GM19463 (cell line): ENCODE measurements around the gene SPATA12.
"Not testable (repeated sequence)": the region's sequence is repeated elsewhere in the genome, so short reads cannot be mapped to it uniquely, and the experiment has no call there.

Experiments
- ATAC-seq: cut with Tn5 transposase; IDR thresholded peaks from one replicate; pipeline ENCODE4 v1.9.1; 2021; ENCODE audit warnings: mild to moderate bottlenecking, moderate library complexity; ENCODE audit not compliant: unreplicated experiment

Gene SPATA12

DNA sequence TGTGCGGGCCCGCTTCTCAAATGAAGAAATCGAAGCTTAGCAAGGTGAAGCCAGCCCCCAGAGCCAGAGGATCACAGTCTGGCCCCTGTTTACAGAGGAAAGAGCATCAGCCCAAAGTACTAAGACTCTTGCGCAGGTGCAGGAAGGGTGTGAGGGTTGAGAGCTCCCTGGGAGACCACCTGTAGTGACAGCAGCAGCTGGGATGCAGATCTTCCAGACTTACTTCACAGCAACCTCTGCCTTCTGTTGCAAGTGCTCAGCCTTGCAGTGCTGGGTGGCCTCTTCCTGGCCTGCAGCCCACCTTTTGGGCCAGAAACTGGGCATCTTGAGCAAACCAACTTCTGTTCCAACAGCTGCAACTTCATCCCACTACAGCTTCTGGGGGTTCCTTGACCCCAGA is 19.7 kb downstream of the SPATA12 start:
- no peak for ATAC-seq

DNA sequence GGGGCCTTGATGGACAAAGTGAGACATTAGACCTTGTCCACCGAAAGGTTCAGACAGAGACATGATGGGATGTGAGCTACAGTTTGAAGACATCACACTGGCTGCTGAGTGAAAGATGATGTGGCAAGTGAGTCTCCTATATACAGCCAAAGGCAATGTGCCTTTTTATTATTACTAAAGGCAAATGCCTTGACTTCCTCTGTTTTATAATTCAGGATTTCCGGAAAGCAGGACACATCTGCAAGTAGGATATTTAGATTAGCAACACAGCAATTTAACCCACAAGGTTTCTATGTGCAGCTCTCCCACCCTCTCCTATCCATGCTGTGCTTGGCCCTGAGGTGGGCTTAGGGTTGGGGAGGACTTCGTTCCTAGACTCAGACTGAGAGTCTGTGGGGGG is 20.7 kb downstream of the SPATA12 start:
- no peak for ATAC-seq

DNA sequence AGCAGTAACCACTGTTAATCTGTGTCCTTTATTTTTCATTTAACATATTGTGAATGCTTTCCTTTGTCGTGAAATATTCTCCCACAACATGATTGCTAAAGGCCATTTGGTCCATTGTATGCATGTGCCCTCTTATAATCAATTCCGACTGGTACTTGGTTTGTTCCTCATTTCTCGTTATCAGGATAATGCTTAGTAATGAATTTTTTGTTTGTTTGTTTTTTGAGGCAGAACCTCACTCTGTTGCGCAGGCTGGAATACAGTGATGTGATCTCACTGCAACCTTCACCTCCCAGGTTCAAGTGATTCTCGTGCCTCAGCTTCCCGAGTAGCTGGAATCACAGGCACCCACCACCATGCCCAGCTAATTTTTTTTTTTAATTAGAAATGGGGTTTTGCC is 22.0 kb downstream of the SPATA12 start:
- ATAC-seq: no peak

DNA sequence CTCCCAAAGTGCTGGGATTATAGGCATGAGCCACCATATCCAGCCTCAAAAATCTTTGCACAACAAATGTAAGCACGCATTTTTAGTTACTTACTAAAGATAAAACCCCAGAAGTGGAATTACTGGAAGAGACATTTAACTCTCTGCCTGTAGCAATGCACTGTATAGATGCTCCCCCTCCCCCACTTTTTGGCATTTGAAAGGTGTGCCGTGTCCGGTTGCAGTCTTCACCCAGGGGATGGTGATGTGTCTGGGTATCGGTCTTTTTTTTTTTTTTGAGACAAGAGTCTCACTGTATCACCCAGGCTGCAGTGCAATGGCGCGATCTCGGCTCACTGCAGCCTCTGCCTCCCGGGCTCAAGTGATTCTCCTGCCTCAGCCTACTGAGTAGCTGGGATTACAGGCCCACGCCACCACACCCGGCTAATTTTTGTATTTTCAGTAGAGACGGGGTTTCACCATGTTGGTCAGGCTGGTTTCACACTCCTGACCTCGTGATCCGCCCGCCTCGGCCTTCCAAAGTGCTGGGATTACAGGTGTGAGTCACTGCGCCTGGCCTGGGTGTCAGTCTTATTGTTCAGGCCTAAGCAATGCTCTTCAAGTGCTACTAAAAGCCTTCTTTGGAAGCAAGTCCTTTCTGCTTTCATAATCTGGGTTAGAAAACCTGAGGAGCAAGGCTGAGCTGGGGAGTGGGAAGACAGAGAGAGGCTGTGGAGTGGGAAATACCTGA is 23.0 kb downstream of the SPATA12 start:
- not testable (repeated sequence) for ATAC-seq

DNA sequence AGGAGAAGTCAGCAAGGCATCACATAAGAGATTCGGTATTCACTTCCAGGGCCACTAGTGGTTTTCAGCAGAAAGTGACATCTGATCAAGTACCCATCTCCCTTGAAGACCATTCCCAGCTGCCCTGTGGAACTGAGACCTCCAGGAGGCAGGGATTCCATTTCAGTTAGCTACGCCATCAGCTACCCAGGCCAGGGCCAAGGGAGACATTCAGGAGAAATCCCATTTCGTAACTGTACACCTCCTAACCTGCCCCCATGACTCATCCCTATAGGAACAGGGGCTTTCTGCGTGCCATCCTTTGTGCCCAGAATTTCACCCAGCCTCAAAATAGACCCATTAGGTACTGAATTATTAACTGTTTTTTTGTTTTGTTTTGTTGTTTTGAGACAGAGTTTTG is 24.7 kb downstream of the SPATA12 start:
- no peak for ATAC-seq

DNA sequence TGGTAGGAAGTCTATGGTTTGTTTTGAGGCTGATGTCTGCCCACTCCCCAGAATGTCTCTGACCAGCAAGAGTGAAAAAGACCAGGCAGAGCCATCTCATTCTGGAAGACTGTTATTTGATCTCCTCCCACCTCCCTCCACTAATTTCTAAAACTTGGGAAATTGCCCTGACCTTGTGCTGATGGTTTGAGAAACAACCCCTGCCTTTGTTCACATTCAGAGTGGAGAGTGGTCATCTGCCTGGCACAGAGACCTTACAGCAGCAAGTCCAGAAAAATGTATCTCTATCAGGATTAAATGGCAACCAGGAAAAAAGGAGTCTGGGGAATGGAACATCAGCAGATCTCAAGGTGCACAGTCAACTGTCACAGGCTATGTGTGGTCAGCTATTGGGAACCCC is 25.7 kb downstream of the SPATA12 start:
- no peak for ATAC-seq

DNA sequence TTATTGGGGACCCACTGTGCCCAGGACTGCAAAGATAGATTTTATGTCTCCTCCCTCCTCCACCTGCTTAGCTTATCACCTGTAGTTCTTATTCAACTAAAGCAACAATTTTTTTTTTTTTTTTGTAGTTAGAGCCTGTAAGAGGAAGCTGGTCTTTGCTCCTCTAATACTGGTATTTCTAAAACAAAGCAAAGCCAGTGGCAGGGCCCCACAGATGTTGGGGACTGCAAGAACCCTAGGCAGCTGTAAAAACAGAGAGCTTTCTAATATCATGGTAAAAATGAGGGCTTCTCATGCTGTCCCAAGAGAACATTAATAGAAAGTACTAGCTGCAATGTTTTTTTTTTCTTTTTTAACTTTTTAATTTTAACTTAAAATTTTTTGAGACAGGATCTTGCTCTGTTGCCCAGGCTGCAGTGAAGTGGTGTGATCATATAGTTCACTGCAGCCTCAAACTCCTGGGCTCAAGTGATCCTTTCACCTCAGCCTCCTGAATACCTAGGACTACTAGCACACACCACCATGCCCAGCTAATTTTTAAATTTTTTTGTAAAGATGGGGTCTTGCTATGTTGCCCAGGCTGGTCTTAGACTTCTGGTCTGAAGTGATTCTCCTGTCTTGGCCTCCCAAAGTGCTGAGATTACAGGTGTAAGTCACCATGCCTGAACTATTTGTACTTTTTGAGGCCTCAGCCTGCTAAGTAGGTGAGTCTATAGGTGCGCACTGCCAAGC is 27.1 kb downstream of the SPATA12 start:
- no peak for ATAC-seq

DNA sequence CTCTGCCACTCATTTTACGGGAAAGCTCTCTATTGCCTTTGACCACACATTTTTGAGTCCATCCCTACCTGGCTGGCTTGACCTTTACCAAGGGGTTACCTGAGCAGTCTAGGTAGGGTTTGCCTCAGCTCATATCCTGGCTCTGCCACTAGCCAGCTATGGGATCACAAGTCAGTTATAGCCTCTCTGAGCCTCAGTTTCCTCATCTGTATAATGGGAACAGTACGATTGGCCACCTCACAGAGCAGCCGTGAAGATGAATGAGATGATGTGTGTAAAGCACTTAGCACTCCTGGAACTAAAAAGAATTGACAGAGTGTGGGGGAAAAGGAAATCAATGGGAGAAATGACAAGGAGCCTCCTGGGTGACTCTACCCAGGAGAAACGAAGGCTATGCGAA is 28.0 kb downstream of the SPATA12 start:
- ATAC-seq: no peak

DNA sequence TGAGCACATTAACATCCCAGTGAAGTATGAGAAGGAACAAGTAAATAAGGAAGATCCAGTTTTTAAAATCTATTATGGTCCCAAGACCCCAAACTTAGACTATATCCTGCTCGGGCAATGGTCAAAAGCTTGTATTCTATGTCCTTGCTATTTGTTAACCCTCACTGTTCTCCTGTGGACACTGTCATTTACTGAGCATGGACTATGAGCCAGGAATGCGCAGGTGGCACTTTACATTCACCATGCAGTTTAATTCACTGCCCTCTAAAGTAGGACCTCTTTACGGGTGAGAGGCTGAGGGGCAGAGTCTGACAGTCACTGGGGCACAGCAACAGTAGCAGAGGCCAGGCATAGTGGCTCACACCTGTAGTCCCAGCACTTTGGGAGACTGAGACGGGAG is 28.6 kb downstream of the SPATA12 start:
- no peak for ATAC-seq

DNA sequence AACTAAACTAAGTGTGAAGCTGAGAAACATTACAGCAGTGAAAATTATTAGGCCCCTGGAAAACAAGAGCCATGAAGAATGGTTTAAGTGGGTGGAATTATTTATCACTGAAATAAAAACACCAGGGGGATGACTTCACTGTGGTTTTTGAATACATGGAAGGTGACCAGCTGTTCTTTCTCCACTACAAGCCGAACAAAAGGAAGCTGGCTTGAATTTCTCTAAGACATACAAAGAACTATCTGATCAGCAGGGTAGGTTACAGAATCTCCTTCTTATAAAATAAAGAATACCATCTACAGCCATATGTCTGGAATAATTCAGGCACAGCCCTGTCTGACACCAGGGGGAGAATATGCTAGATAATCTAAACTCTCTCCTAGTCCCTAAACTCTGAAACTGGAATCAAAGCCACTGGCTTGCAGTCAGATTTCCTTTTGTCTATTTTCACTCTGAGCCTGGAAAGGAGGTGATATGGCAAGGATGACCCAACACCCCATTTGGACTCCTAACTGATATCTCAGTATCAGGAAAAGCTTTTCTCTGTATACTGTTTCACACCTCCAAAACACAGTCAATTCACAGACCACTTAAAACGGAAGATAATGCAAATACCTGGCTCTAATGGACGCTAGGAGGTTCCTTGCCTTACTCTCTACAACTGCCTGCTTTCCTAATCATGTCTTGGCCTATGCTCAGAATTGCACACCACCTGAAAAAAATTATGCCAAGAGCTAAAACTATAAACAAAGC is 31.2 kb downstream of the SPATA12 start:
- ATAC-seq: no peak

DNA sequence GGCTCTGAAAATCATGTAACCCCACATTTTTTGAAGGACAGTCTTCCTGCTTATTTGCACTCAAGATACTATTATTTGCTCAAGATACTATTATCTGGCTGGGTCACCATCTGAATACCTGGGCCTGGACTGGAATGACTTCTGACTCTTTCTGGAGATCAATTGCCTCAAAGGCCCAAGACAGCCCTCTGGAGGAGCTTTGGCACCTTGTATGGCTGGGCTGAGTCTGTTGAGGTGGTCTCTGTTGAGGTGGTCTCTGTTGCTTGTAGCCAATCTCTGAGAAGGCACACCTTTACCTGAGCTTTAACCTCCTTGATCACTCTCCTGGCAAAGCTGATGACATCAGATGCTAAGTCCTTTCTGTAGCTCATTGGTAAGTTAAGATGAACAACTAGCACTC is 33.0 kb downstream of the SPATA12 start:
- no peak for ATAC-seq

DNA sequence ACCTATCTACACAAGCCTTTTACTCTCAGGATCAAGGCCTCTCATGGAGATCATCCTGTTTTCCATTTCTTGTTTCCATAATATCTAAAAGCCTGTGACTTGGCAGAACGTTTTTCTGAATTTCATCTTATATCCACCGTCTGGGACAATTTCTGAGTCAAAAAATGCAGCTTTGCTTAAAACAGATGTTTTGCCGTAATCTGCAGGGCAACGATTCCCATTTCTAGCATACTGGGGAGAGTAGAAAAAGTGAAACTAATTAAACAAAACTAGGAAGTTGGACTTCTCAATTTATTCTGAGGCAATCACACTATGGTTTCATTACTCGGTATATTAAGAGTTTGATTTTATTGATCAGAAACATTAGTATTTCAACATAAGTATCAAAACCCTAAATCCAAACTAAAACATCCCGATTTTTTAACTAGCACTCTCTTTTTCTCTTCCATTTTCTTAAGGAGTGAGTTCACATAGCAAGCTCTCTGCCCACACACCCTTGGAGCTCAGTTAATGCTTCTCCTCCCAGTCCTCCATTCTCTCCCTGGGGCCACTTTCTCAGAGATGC is 33.6 kb downstream of the SPATA12 start:
- no peak for ATAC-seq

DNA sequence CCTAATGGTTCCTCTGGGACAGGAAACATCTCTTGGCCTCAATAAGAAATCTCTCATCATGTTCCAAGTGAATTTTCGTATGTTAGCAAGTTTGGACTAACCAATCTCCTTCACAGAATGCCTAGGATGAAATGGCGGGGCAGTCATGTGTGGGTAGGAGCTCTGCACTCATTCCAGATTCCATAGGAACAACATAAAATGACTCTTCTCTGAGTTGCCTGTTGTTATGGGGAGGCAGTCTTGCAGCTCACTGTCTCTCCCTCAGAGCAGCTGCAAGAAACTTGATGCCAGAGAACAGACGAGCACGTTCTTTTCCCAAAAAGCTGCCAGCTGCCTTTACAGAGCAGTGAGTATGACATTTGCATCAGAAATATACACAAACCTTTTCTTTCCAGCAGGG is 34.1 kb downstream of the SPATA12 start:
- no peak for ATAC-seq

DNA sequence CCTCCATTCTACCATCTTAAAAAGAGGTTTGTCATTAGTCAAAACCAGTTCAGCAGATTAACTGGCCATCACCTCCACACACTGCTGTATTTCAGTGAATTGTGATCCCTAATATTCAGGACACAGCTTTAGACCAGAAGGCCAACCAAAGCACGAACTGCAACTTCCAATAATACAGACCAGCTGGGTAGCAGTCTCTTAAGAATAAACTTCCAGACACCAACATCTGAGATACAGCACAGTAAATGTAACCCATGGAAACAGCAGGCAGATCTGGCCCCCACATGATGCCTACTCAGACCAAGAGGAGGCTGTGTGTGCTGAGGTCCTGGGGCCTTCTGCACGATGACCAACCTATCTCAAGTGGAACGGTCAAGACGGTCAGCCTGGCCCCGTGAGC is 34.9 kb downstream of the SPATA12 start:
- ATAC-seq: no peak

DNA sequence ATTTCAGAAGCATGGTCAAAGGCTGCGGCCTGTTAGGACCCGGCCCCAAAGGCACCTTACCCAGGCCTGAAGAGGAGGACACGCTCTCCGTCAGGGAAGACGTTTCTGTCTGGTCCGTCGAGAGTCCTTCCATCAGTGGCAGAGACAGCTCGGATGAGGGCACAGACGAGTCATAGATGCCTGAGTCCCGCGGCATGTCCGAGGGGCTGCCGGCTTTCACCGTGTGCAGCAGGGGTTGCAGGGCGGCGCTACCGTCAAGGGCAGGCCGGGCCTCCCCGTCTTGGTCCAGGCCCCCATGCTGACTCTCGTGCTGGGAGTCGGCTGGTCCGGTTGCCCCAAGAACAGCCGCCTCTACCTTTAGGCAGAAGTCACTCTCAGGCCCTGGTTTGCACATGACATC is 37.1 kb downstream of the SPATA12 start:
- ATAC-seq: no peak

DNA sequence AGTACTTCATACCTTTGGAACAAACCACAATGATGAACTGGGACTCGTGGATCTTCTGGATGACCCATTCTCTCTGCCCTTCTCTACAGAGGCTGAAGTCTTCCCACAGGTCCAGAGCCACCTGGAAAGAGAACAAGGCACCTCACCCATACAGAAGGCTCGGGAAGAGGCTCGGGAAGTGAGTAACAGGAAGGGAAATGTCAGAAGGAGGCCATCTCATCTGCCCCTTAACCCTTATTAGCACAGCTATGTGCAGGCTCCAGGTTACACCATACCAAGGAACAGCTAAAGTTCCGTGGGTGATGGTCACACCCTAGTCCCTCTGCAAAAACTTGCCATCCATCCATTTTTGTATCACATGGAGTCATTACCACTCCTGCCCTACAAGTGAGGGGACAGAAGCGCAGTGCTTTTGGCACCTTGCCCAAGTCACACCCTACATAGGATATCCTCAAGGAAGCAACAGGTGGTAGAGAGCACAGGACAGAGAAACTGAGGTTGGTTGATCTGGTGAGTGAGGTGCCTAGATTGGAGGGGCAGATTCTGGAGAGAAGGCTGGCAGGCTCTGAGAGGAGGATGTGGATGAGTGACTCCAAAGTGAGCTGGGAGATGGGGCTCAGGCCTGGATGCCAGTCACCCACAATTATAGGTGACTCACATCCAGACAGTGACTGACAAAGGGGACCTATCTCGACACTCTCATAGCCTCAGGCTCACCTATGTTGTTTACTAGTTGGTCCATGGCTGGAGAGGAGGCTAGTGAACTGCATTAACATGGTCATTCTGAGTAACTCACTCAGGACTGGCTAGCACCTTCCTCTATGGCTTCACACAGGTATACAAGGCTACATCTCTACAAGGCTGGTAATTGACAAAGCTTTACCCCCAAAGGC is 38.2 kb downstream of the SPATA12 start:
- ATAC-seq: no peak

DNA sequence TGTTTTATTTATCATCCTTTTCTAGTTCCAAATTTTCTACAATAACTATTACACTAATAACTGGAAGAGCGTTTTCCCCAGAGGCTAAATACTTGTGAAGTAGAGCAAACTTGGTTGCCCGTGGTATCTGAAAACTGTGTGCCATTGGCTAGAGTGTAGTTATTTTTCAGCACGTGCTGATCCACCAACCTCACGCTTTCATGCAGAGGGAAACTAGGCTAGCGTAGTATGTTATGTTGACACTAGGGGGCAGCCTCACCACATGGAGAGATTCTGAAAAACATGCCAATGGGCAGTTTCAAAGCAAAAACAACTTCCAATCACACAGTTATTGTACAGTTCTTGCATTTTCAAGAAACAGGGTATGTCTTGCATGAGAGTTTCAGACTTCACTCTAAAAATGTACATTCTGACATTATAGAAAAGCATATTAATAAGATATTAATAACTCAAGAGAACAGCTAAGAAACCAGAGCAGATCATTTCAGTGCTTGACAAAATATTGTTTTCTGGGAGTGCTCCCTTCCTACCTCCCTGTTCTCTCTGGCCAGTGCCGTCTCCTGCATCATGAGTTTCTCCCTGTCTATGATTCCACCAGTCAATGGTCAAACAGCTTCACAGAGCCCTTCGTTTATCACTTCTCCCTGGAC is 39.7 kb downstream of the SPATA12 start:
- ATAC-seq: peak; percentile 51

DNA sequence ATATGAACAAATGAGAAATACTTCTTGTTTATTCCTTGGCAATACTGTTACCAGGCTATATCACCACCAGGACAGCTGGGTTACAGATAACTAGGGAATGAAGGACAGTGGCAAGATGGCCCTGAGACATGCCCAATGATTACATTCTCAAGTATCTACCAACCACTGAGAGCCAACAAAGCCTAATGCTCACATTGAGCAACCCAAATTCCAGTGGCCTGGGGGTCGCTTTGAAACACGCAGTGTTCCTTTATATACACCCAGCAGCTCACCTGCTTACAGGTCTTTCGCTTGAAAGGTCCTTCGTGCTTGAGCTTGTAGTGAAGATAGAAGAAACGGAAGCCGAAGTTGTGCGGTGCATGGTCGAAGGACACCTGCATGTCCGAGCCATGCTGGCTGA is 45.1 kb downstream of the SPATA12 start:
- ATAC-seq: no peak

DNA sequence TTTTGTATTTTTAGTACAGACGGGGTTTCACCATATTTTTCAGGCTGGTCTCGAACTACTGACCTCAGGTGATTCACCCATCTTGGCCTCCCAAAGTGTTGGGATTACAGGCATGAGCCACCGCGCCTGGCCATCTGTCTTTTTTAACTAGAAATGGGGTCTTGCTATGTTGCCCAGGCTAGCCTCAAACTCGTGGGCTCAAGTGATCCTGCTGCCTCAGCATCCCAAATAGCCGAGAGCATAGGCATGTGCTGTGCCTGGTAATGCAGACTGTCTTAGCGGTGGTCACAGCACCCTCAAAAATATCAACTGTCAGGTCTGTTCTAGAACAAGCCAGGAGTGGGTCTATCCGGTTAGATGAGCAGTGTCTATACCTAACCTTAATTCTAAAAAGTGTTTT is 48.2 kb downstream of the SPATA12 start:
- no peak for ATAC-seq
